Panc1 (cell line): ENCODE results near the gene NDUFAF5. TPM values are rescaled to one million over a fixed set of nuclear protein-coding genes. Genes with fewer than 3 reads are reported as not detected.

Experiments
- ATAC-seq: fragments of 200-7000 bp; cut with Tn5 transposase; 2 replicates; pipeline ENCODE4 v1.9.1; 2020; ENCODE audit warnings: mild to moderate bottlenecking, moderate library complexity
- BruUV-seq: library from RNA; stranded (reverse); fragments of 400-500 nt; replicated peaks from 2 replicates; lab custom pipeline; 2021; lab: Mats Ljungman, UMichigan
- CTCF ChIA-PET: fragments of 300-600 bp; sonication (Branson Sonifier 250); formaldehyde crosslinking; loops from one replicate; lab custom pipeline; 2022; ENCODE audit warnings: antibody characterized with exemption; lab: Charles Lee
- POLR2A ChIA-PET: fragments of 300-600 bp; sonication (Branson Sonifier 250); formaldehyde crosslinking; loops from one replicate; lab custom pipeline; 2022; ENCODE audit warnings: antibody characterized with exemption; lab: Charles Lee
- DNase-seq: peaks from one replicate; pipeline ENCODE4 v3.0.0-alpha.2; 2010; ENCODE audit warnings: low read depth, low spot score
- H3K27ac ChIP-seq: 2 replicates; pipeline ENCODE4 v1.5.1; 2011; ENCODE audit warnings: mild to moderate bottlenecking, low read length, inconsistent platforms
- H3K27me3 ChIP-seq: fragments of 200-500 bp; sonication (Bioruptor generic); 2 replicates; pipeline ENCODE4 v1.6.0; 2014; ENCODE audit warnings: low read length, inconsistent platforms; ENCODE audit not compliant: control insufficient read depth, insufficient read depth
- H3K36me3 ChIP-seq: fragments of 200-500 bp; sonication (Bioruptor generic); 2 replicates; pipeline ENCODE4 v1.5.1; 2014; ENCODE audit warnings: inconsistent platforms, mild to moderate bottlenecking, low read length, moderate library complexity; ENCODE audit not compliant: control insufficient read depth, insufficient read depth
- H3K4me1 ChIP-seq: 2 replicates; pipeline ENCODE4 v1.5.1; 2011; ENCODE audit warnings: inconsistent platforms, mild to moderate bottlenecking, low read length, moderate library complexity; ENCODE audit not compliant: control insufficient read depth, insufficient read depth
- H3K4me3 ChIP-seq, 2 experiments: 2 replicates each; pipeline ENCODE4 v1.5.1; 2011 to 2012; ENCODE audit warnings: low read depth in 2 of 2, low read length in 2 of 2, mild to moderate bottlenecking in 2 of 2, inconsistent platforms in 1 of 2, moderate library complexity in 1 of 2
- H3K9me3 ChIP-seq: fragments of 200-500 bp; sonication (Bioruptor generic); 2 replicates; pipeline ENCODE4 v1.5.1; 2014; ENCODE audit warnings: low read depth, mild to moderate bottlenecking, inconsistent platforms, low read length, moderate library complexity; ENCODE audit not compliant: control insufficient read depth, insufficient read depth
- CTCF ChIP-seq: fragments of 450-650 bp; IDR thresholded peaks from 2 replicates; pipeline ENCODE4 v1.5.1; 2017; ENCODE audit warnings: mild to moderate bottlenecking
- POLR2AphosphoS5 ChIP-seq: IDR thresholded peaks from 2 replicates; pipeline ENCODE4 v1.6.1; 2012; ENCODE audit warnings: mild to moderate bottlenecking, low read depth, low read length, moderate library complexity
- REST ChIP-seq, 2 experiments: IDR thresholded peaks; 2 replicates each; pipeline ENCODE4 v1.6.1; 2011 to 2012; ENCODE audit warnings: low read depth in 2 of 2, control low read depth in 1 of 2, low read length in 1 of 2, mild to moderate bottlenecking in 1 of 2, moderate library complexity in 1 of 2; ENCODE audit not compliant: insufficient read depth in 1 of 2
- SIN3A ChIP-seq: IDR thresholded peaks from 2 replicates; pipeline ENCODE4 v1.6.1; 2012; ENCODE audit warnings: low read depth, mild to moderate bottlenecking, low read length, moderate library complexity, borderline replicate concordance; ENCODE audit not compliant: insufficient read depth
- TCF7L2 ChIP-seq: IDR thresholded peaks from 2 replicates; pipeline ENCODE4 v1.6.1; 2011; ENCODE audit warnings: mild to moderate bottlenecking, low read depth, low read length, inconsistent platforms
- in situ Hi-C: cut with HindIII; loops from 2 replicates; pipeline ENCODE4 v1.10.0; 2016; ENCODE audit warnings: low sequenced_read_pairs, low pct_unique_long_range_greater_than_20kb
- intact Hi-C: fragments of 100-400 bp; cut with micrococcal nuclease; formaldehyde crosslinking; loops from one replicate; pipeline ENCODE4 v1.10.0; 2022; ENCODE audit not compliant: unreplicated experiment
- total RNA-seq: library from RNA; stranded (reverse); gene quantifications from one replicate; pipeline ENCODE4 v1.2.1, GENCODE V29; 2021; ENCODE audit not compliant: unreplicated experiment

NDUFAF5 gene
- total RNA-seq, 1 experiment from 2014 or later: 23.0 TPM

GRCh38 chr20:13809373-13809772, 24.5 kb downstream of the NDUFAF5 start:
- no peak for TF ChIP-seq TCF7L2
- no peak for TF ChIP-seq POLR2AphosphoS5
- no peak for TF ChIP-seq SIN3A
- TF ChIP-seq CTCF: no peak
- TF ChIP-seq REST (IDR thresholded peaks at IDR 0.05; ENCODE audit: insufficient read depth in 1 of 2, low read depth in 2 of 2, low read length in 1 of 2): no peak
- in situ Hi-C loops: no loop called here
- POLR2A ChIA-PET: no interaction called here

DNA sequence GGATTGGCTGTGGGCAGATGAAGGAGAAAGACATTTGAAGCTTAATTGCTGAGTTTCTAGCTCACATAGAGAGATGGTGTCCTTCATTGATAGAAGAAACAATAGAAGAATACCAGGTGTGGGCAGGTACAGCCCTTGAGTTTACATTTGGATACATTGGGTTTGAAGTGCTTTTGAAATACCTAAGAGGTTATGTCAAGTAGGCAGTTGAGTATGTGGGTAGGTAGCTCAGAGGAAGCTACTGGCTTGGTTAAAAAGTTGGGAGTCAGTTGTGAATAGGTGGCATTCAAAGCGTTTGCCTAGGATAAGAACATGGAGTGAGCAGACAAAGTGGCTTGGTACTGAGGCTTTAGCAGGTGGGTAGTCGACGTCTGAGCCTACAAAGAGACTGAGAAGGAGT, 25.0 kb downstream of the NDUFAF5 start:
- no peaks in the 10 kb centered on the region for H3K4me1 ChIP-seq
- no TSS peak for BruUV-seq
- ChIA-PET CTCF (no interaction called here), POLR2A (no interaction called here)
- H3K4me3 ChIP-seq: no peak overlapping the region
- intact Hi-C loops (no loop called here), in situ Hi-C loops (no loop called here)
- H3K9me3 ChIP-seq: no peaks in the 10 kb centered on the region
- no peak for ATAC-seq
- TF ChIP-seq CTCF (no peak), TCF7L2 (no peak), POLR2AphosphoS5 (no peak), SIN3A (no peak), REST (IDR thresholded peaks at IDR 0.05; ENCODE audit: insufficient read depth in 1 of 2, low read depth in 2 of 2, low read length in 1 of 2) (no peak)
- DNase-seq: no peak
- H3K36me3 ChIP-seq: peaks cover 26% of the 10 kb centered on the region
- H3K27me3 ChIP-seq: no peaks in the 10 kb centered on the region
- H3K27ac ChIP-seq: no peak overlapping the region

More at GRCh38 chr20:13809373-13809772, 24.5 kb downstream of the NDUFAF5 start:
- H3K36me3 ChIP-seq: peaks cover 30% of the 10 kb centered on the region
- H3K4me3 ChIP-seq: no peak overlapping the region
- no peaks in the 10 kb centered on the region for H3K27me3 ChIP-seq
- intact Hi-C loops: no loop called here
- ATAC-seq (no peak), DNase-seq (no peak)
- H3K4me1 ChIP-seq: no peaks in the 10 kb centered on the region
- no TSS peak for BruUV-seq
- H3K27ac ChIP-seq: no peak overlapping the region
- CTCF ChIA-PET: no interaction called here
- no peaks in the 10 kb centered on the region for H3K9me3 ChIP-seq
